ENCODE data around the gene WIPF2. TPM values are rescaled to one million over a fixed set of nuclear protein-coding genes. Genes with fewer than 3 reads are reported as not detected.
"Not testable (repeated sequence)": the region's sequence is repeated elsewhere in the genome, so short reads cannot be mapped to it uniquely, and the experiment has no call there.

Gene WIPF2
- total RNA-seq, 1 donor from 2014 or later, result 25.4 TPM

DNA sequence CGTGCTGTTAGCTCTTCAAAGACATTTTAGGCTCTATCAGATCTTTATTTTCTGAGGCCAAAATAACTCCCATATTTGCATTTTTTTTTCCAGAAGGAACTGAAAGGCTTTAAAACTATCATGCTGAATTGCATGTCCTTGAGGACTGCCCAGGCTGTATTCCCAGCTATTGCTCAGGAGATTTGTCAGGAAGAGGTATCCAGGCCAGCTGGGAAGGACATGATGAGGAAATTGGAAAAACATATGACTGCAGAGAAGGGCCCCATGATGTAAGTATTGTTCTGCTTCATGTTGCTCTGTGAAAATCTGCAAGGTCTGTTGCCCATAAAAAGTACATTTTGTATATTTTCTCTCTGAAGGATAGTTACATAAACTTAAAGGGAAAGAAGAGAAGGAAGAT lies 74.3 kb downstream of the WIPF2 start:
- DNase-seq, result no peak
- TF ChIP-seq, protein P1, sequence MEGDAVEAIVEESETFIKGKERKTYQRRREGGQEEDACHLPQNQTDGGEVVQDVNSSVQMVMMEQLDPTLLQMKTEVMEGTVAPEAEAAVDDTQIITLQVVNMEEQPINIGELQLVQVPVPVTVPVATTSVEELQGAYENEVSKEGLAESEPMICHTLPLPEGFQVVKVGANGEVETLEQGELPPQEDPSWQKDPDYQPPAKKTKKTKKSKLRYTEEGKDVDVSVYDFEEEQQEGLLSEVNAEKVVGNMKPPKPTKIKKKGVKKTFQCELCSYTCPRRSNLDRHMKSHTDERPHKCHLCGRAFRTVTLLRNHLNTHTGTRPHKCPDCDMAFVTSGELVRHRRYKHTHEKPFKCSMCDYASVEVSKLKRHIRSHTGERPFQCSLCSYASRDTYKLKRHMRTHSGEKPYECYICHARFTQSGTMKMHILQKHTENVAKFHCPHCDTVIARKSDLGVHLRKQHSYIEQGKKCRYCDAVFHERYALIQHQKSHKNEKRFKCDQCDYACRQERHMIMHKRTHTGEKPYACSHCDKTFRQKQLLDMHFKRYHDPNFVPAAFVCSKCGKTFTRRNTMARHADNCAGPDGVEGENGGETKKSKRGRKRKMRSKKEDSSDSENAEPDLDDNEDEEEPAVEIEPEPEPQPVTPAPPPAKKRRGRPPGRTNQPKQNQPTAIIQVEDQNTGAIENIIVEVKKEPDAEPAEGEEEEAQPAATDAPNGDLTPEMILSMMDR (IDR thresholded peaks at IDR 0.05; ENCODE audit: partially characterized antibody, unreplicated experiment), result no peak
- no peaks in the 10 kb centered on the region for H3K9me3 Mint-ChIP-seq (ENCODE audit: unreplicated experiment)
- no peaks in the 10 kb centered on the region for H3K4me1 Mint-ChIP-seq (ENCODE audit: low read depth, unreplicated experiment)
- H3K27me3 Mint-ChIP-seq (ENCODE audit: unreplicated experiment), result peaks cover 2% of the 10 kb centered on the region
- H3K27ac Mint-ChIP-seq (ENCODE audit: unreplicated experiment), result no peak overlapping the region
- no peaks in the 10 kb centered on the region for H3K36me3 Mint-ChIP-seq (ENCODE audit: unreplicated experiment)
- H3K4me3 Mint-ChIP-seq (ENCODE audit: unreplicated experiment), result no peak overlapping the region

DNA sequence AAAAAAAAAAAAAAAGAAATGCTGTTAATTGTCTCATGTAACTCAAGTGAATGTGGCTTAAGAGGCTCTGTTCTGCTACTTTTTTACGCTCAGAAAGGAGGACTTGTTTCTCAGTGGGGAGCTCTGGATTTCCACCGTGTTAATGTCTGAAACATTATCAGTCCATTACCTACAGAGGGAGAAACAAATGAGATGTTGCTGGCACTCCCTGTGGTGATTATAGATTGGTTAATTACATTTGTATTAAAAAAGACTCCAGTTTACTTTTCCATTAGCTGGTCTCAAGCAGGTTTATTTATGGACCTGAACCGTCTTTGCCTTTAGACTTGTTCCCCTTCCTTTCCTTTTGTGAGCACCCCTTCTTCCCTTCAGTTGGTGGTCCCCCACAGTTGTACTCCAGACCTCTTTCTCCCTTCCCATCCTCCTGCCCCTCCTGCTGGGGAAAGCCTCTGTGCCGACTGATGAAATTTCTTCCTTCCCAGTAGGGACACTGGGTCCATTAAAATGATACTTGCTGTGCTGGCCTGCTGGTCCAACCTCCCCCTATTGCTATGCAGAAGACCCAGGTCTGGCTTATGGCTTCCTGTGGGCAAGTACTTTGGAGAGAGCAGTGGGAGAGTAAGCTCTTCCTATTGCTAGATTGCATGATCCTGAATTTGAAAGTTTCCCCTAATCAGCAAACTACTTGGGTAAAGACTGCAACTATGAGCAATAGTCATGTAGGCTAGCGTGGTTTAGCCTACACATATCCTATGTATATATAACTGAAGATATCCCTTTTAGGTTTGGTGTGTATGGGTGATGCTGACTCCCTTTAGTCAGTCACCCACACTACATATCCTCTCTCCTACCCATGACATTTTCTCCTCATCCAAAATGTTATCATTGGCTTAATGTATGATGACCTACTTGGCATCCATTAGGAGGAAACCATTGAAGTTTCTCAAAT lies 76.7 kb downstream of the WIPF2 start:
- H3K4me1 Mint-ChIP-seq (ENCODE audit: low read depth, unreplicated experiment), result no peaks in the 10 kb centered on the region
- H3K4me3 Mint-ChIP-seq (ENCODE audit: unreplicated experiment), result no peak overlapping the region
- TF ChIP-seq, protein P1 (IDR thresholded peaks at IDR 0.05; ENCODE audit: partially characterized antibody, unreplicated experiment), result no peak
- H3K9me3 Mint-ChIP-seq (ENCODE audit: unreplicated experiment), result no peaks in the 10 kb centered on the region
- DNase-seq, result no peak
- peak overlapping the region; percentile 17 for H3K27ac Mint-ChIP-seq (ENCODE audit: unreplicated experiment)
- peaks cover 2% of the 10 kb centered on the region for H3K27me3 Mint-ChIP-seq (ENCODE audit: unreplicated experiment)
- no peaks in the 10 kb centered on the region for H3K36me3 Mint-ChIP-seq (ENCODE audit: unreplicated experiment)

DNA sequence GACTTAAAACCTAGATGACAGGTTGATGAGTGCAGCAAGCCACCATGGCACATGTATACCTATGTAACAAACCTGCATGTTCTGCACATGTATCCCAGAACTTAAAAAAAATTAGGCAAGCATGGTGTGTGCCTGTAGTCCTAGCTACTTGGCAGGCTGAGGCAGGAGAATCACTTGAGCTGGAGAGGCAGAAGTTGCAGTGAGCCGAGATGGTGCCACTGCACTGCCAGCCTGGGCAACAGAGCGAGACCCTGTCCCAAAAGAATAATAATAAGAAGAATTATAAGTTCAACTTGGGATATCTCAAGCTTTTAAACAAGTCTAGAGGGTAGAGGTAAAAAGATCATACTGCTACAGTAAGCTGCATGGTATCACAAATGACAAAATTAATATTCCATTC lies 78.4 kb downstream of the WIPF2 start:
- H3K27ac Mint-ChIP-seq (ENCODE audit: unreplicated experiment), result no peak overlapping the region
- H3K36me3 Mint-ChIP-seq (ENCODE audit: unreplicated experiment), result no peaks in the 10 kb centered on the region
- H3K4me3 Mint-ChIP-seq (ENCODE audit: unreplicated experiment), result no peak overlapping the region
- peaks cover 1% of the 10 kb centered on the region for H3K4me1 Mint-ChIP-seq (ENCODE audit: low read depth, unreplicated experiment)
- TF ChIP-seq, protein P1 (IDR thresholded peaks at IDR 0.05; ENCODE audit: partially characterized antibody, unreplicated experiment), result no peak
- no peaks in the 10 kb centered on the region for H3K9me3 Mint-ChIP-seq (ENCODE audit: unreplicated experiment)
- no peak for DNase-seq
- peaks cover 2% of the 10 kb centered on the region for H3K27me3 Mint-ChIP-seq (ENCODE audit: unreplicated experiment)

DNA sequence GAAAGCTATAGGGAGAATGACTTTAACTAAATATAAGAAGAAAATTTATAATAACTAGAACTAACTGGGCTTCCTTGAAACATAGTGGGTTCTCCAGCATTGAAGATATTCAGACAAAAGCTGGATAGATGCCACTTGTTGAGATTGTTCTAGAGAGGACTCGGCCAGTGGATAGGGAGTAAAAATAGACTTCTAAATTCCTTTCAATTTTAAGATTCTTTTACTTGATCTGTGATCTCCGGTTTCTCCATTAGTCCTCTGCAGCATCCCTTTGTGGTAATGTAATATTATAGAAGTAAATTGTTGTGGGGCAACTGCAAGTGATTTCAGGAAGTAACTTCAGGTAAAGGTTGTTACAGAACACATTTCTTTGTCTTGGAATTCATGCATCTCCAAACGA lies 79.6 kb downstream of the WIPF2 start:
- H3K36me3 Mint-ChIP-seq (ENCODE audit: unreplicated experiment), result no peaks in the 10 kb centered on the region
- H3K4me1 Mint-ChIP-seq (ENCODE audit: low read depth, unreplicated experiment), result peaks cover 8% of the 10 kb centered on the region

DNA sequence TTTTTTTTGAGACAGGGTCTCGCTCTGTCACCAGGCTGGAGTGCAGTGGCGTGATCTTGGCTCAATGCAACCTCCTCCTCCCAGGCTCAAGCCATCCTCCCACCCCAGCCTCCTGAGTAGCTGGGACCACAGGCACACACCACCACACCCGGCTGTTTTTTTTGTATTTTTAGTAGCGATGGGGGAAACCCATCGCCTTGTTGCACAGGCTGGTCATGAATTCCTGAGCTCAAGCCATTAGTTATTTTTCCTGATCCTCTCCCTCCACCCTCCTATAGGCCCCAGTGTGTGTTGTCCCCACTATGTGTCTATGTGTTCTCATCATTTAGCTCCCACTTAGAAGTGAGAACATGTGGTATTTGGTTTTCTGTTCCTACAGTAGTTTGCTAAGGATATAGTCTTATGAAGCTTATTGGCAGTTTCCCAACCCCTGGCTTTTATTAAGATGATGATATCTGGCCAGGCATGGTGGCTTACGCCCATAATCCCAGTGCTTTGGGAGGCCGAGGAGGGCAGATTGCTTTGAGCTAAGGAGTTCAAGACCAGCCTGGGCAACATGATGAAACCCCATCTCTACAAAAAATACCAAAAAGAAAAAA lies 80.2 kb downstream of the WIPF2 start:
- DNase-seq; H3K27ac Mint-ChIP-seq (ENCODE audit: unreplicated experiment); H3K27me3 Mint-ChIP-seq (ENCODE audit: unreplicated experiment); H3K36me3 Mint-ChIP-seq (ENCODE audit: unreplicated experiment); H3K4me3 Mint-ChIP-seq (ENCODE audit: unreplicated experiment); H3K9me3 Mint-ChIP-seq (ENCODE audit: unreplicated experiment): not testable (repeated sequence)
- H3K4me1 Mint-ChIP-seq (ENCODE audit: low read depth, unreplicated experiment), result peaks cover 13% of the 10 kb centered on the region

More for the DNA sequence above, 79.6 kb downstream of the WIPF2 start:
- Mint-ChIP-seq H3K27me3 (ENCODE audit: unreplicated experiment) (peaks cover 2% of the 10 kb centered on the region), H3K4me3 (ENCODE audit: unreplicated experiment) (no peak overlapping the region), H3K27ac (ENCODE audit: unreplicated experiment) (no peak overlapping the region), H3K9me3 (ENCODE audit: unreplicated experiment) (peaks cover 3% of the 10 kb centered on the region)
- DNase-seq, result no peak
- TF ChIP-seq, protein P1 (IDR thresholded peaks at IDR 0.05; ENCODE audit: partially characterized antibody, unreplicated experiment), result no peak
